Lung (tissue), 12 donors: ENCODE results near the gene TMEM170A. TPM values are rescaled to one million over a fixed set of nuclear protein-coding genes. Genes with fewer than 3 reads are reported as not detected.

Experiments
- ATAC-seq: fragments of 200-7000 bp; cut with Tn5 transposase; one replicate; pipeline ENCODE4 v1.9.1; 2020; ENCODE audit warnings: moderate number of reproducible peaks; ENCODE audit not compliant: insufficient read depth, low FRiP score
- DNase-seq, 3 donors: peaks; one replicate each; pipeline ENCODE4 v3.0.0-alpha.2; 2013 to 2017
- H3K27ac ChIP-seq, 2 donors: one replicate each; pipeline ENCODE4 v1.5.1; 2013; ENCODE audit warnings: mild to moderate bottlenecking in 2 of 2, moderate library complexity in 2 of 2, control low read depth in 1 of 2, inconsistent platforms in 1 of 2, low read depth in 1 of 2, low read length in 1 of 2
- H3K27me3 ChIP-seq, 3 donors: one replicate each; pipeline ENCODE4 v1.5.1; 2013; ENCODE audit warnings: low read length in 2 of 3; ENCODE audit not compliant: control insufficient read depth in 3 of 3, insufficient read depth in 3 of 3
- H3K36me3 ChIP-seq, 4 donors: one replicate each; pipeline ENCODE4 v1.5.1; 2013; ENCODE audit warnings: low read length in 4 of 4, mild to moderate bottlenecking in 1 of 4, moderate library complexity in 1 of 4; ENCODE audit not compliant: control insufficient read depth in 4 of 4, insufficient read depth in 4 of 4
- H3K4me1 ChIP-seq, 5 donors: one replicate each; pipeline ENCODE4 v1.5.1; 2013; ENCODE audit warnings: low read length in 5 of 5, mild to moderate bottlenecking in 2 of 5, moderate library complexity in 1 of 5; ENCODE audit not compliant: control insufficient read depth in 5 of 5, insufficient read depth in 5 of 5
- H3K4me3 ChIP-seq: one replicate; pipeline ENCODE4 v1.5.1; 2013; ENCODE audit warnings: mild to moderate bottlenecking, control low read depth, moderate library complexity
- H3K9ac ChIP-seq, 2 donors: one replicate each; pipeline ENCODE4 v1.5.1; 2013; ENCODE audit warnings: low read length in 2 of 2, control low read depth in 1 of 2; ENCODE audit not compliant: insufficient read depth in 1 of 2
- H3K9me3 ChIP-seq, 4 donors: one replicate each; pipeline ENCODE4 v1.5.1; 2013; ENCODE audit warnings: low read length in 3 of 4, mild to moderate bottlenecking in 1 of 4, moderate library complexity in 1 of 4; ENCODE audit not compliant: control insufficient read depth in 4 of 4, insufficient read depth in 3 of 4
- WGBS, 2 donors: extraction: QIAGEN DNeasy Blood & Tissue Kit; methylation state at CpG; one replicate each; pipeline ENCODE4 v1.1.7; 2013; 5-methylcytosine and 5-hydroxymethylcytosine counted together
- polyA plus RNA-seq, 2 donors: library from polyadenylated mRNA; stranded (reverse); fragments of 200-250 nt; gene quantifications; one replicate each; pipeline ENCODE4 v1.2.1, GENCODE V29; 2013
- total RNA-seq, 2 donors: library from RNA; depleted of rRNA in 1 of 2; stranded (reverse); fragments of >200 nt in 1 of 2; gene quantifications; one replicate each; pipeline ENCODE4 v1.2.1, GENCODE V29; 2014 to 2021
- TF ChIP-seq, protein P1 (sequence below): IDR thresholded peaks from 2 replicates; pipeline ENCODE4 v1.5.1; 2012; ENCODE audit warnings: mild to moderate bottlenecking; ENCODE audit errors: control extremely low read depth, extremely low read depth
- donor health status: control.
- donor health status: control.
- donor health status: Bipolar disorder and iron deficiency.
- donor health status: healthy.
- donor health status: DM: yes; HTN: yes; CAD: no.

Gene TMEM170A
- total and polyA plus RNA-seq, 4 donors, result 8.2 to 37.9 (median 15.2) TPM

DNA sequence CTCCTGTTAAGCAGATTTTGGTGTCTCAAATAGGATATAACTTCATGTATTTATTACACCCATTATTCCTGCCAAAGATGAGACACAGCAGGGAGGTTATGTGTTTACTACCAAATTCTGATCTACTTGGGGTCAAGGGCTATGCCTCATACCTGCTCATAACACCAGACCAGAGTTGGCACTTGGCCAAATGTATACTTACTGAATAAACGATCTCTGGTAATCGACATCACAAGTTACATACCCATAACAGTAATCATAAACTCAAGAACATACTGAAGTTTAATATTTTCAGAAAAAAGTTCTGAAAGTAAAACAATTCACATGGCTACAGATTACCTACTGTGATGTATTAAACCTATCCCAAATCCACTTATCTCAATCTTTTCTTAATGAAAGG, 2.9 kb downstream of the TMEM170A start:
- TF ChIP-seq, protein P1, sequence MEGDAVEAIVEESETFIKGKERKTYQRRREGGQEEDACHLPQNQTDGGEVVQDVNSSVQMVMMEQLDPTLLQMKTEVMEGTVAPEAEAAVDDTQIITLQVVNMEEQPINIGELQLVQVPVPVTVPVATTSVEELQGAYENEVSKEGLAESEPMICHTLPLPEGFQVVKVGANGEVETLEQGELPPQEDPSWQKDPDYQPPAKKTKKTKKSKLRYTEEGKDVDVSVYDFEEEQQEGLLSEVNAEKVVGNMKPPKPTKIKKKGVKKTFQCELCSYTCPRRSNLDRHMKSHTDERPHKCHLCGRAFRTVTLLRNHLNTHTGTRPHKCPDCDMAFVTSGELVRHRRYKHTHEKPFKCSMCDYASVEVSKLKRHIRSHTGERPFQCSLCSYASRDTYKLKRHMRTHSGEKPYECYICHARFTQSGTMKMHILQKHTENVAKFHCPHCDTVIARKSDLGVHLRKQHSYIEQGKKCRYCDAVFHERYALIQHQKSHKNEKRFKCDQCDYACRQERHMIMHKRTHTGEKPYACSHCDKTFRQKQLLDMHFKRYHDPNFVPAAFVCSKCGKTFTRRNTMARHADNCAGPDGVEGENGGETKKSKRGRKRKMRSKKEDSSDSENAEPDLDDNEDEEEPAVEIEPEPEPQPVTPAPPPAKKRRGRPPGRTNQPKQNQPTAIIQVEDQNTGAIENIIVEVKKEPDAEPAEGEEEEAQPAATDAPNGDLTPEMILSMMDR, result no peak
- Histone ChIP-seq H3K27me3 (no peaks in the 10 kb centered on the region), H3K9me3 (no peaks in the 10 kb centered on the region), H3K4me3 (no peak overlapping the region), H3K36me3 (peaks cover 0 to 2% (median 0%) of the 10 kb centered on the region in 4 donors), H3K9ac (no peak overlapping the region), H3K4me1 (peaks cover 0 to 37% (median 10%) of the 10 kb centered on the region in 5 donors), H3K27ac (no peak overlapping the region)
- WGBS, 2 donors, result 61 to 76% methylated on average over 2 of the region's 2 CpGs
- no peak for ATAC-seq
- DNase-seq, result peak in 1 of 3 donors; percentile 28

GRCh38 chr16:75460446-75460845, 4.0 kb downstream of the TMEM170A start:
- Histone ChIP-seq H3K9me3 (no peaks in the 10 kb centered on the region), H3K4me1 (peaks cover 0 to 37% (median 15%) of the 10 kb centered on the region in 5 donors), H3K27me3 (no peaks in the 10 kb centered on the region), H3K36me3 (peaks cover 0 to 2% (median 0%) of the 10 kb centered on the region in 4 donors), H3K4me3 (no peak overlapping the region), H3K27ac (no peak overlapping the region), H3K9ac (peak overlapping the region in 1 of 2 donors; percentile 60)
- TF ChIP-seq, protein P1, result no peak
- ATAC-seq (no peak), DNase-seq (peak; percentile 93 to 98 (median 98))
- 26 to 57% methylated on average over 1 of the region's 1 CpG for WGBS, 2 donors

- Histone ChIP-seq H3K4me1 (peaks cover 0 to 37% (median 15%) of the 10 kb centered on the region in 5 donors), H3K9me3 (no peaks in the 10 kb centered on the region), H3K27ac (no peak overlapping the region), H3K27me3 (no peaks in the 10 kb centered on the region), H3K9ac (peak overlapping the region in 1 of 2 donors; percentile 56), H3K36me3 (peaks cover 0 to 2% (median 0%) of the 10 kb centered on the region in 4 donors), H3K4me3 (no peak overlapping the region)
- TF ChIP-seq, protein P1, result no peak
- ATAC-seq (no peak), DNase-seq (no peak)
- WGBS, 2 donors, result 93 to 98% methylated on average over 4 of the region's 4 CpGs
These were observed 4.8 kb downstream of the TMEM170A start for GRCh38 chr16:75459691-75460090.

GRCh38 chr16:75458439-75458838, 6.0 kb downstream of the TMEM170A start:
- Histone ChIP-seq H3K4me3 (no peak overlapping the region), H3K9ac (no peak overlapping the region), H3K27ac (no peak overlapping the region), H3K36me3 (peaks cover 0 to 2% (median 0%) of the 10 kb centered on the region in 4 donors), H3K27me3 (no peaks in the 10 kb centered on the region), H3K9me3 (no peaks in the 10 kb centered on the region), H3K4me1 (peaks cover 0 to 37% (median 15%) of the 10 kb centered on the region in 5 donors)
- no peak for DNase-seq
- no peak for ATAC-seq
- 95% methylated on average over 2 of the region's 2 CpGs for WGBS, 2 donors
- TF ChIP-seq, protein P1, result no peak
